Measurements from ENCODE around the gene FLAD1.
"Not testable (repeated sequence)": the region's sequence is repeated elsewhere in the genome, so short reads cannot be mapped to it uniquely, and the experiment has no call there.

The FLAD1 gene

DNA sequence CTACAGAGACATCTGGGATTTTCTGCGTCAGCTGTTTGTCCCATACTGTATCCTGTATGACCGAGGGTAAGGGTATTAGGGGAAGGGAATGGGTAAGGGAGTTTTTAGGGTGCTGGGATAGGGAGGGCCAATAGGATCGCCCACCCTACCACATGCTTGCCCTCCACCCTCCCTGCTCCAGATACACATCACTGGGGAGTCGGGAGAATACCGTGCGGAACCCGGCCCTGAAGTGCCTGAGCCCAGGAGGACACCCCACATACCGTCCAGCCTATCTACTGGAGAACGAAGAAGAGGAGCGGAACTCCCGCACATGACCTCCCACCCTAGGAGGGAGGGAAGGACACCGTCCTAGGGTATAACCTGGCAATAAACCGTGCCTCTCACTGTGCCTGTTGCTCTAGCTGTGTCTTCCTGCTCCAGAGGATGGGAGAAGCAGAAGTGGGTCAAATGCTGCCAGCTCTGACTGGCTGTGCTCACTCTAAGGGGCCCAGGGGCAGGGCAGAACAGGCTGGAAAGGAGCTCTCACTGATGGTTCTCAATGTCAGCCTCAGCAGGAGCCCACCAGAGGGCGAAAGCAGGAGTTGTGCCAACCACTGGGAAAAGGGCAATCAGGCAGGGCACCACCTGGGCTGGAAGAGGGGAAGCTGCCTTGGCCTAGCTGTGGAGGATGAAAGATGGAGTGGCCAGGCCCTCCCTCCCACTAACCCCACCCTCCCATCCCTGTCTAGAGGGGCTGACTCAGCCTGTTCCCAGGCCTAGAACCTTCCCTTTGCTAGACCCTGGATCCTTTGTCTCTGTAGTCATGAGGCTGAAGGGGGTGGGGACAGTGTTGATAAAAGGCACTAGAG lies 9.8 kb downstream of the FLAD1 start:
- DNase-seq: no peak

DNA sequence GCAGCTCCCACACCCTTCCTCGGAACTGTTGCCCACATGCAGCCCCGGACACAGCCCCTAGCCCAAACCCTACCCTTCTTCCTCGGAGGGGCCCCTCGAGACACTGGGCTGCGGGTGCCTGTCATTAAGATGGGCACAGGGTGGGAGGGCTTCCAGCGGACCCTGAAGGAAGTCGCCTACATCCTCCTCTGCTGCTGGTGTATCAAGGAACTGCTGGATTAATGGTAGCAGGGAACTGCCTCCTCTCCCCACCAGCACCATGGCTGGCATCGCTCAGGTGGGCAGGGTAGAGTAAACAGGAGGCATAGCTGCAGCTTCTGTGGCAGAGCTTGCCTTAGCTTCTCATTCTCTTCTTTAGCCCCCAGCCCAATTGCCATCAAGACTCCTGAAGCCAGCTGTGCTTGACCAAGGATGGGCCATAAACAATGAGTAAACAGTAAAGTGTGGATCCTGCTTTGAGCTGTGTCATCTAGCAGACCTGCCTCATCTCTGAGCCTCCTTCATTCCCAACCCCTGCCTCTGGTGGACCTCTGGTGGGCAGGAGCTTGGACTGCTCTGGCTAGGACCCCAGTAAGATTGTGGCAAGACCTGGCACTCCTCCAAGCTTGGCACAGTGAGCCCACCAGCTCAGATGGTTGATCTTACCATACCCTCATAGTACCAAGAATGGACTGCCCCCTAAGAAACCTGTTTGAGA lies 10.6 kb downstream of the FLAD1 start, which contains the start of gene LENEP:
LENEP (plus strand) TSS at position 15 of the 697 bp plus-strand sequence; CDS start at position 37, 22 bp downstream.
- DNase-seq: no peak

DNA sequence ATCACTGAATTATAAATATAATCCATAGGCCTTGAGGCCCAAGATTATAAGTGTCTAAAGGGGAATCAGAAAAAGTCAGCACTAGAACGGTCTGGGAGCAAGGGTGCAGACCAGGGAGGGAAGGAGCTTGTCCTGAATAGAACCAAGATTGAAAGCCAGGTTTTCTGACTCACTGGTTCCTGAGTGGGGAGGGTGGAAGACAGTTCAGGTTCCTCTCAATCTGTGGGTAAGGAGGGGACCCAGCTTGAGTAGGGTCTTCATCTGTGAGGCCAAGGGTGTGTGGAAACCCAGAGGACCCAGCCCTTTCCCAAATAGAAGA lies 11.1 kb downstream of the FLAD1 start:
- DNase-seq: no peak

DNA sequence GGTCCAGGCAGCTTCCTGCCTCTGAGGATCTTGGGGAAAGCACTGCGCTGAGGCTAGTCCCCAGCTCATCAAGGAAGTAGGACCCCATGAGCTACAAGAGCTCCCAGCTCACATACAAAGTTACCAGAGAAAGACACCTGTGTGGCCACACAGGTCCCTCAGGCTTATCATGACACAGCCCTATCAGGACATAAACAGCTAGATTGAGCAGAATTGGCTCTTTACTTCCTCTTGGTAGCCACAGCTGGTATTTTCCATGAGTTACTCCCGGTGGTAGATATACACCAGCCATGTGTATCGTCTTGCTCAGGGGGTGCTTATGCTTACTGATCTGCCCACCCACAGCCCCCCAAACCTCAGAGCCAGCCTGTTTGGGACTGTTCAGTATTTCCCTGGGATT lies 11.4 kb downstream of the FLAD1 start:
- DNase-seq: no peak

DNA sequence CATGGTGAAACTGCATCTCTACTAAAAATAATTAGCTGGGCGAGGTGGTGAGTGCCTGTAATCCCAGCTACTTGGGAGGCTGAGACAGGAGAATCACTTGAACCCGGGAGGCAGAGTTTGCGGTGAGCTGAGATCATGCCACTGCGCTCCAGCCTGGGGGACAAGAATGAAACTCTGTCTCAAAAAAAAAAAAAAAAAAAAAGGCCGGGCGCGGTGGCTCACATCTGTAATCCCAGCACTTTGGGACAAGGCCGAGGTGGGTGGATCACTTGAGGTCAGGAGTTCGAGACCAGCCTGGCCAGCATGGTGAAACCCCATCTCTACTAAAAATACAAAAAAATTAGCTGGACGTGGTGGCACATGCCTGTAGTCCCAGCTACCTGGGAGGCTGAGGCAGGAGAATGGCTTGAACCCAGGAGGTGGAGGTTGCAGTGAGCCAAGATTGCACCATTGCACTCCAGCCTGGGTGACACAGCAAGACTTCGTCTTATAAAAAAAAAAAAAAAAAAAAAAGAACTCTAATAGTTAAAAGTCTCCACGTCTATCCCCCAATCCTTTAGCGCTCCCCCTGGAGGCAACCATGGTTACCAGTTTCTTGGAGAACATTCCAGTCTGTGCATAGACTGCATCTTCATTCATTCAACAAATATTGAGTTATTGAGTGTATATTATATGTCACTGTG lies 12.3 kb downstream of the FLAD1 start:
- not testable (repeated sequence) for DNase-seq

DNA sequence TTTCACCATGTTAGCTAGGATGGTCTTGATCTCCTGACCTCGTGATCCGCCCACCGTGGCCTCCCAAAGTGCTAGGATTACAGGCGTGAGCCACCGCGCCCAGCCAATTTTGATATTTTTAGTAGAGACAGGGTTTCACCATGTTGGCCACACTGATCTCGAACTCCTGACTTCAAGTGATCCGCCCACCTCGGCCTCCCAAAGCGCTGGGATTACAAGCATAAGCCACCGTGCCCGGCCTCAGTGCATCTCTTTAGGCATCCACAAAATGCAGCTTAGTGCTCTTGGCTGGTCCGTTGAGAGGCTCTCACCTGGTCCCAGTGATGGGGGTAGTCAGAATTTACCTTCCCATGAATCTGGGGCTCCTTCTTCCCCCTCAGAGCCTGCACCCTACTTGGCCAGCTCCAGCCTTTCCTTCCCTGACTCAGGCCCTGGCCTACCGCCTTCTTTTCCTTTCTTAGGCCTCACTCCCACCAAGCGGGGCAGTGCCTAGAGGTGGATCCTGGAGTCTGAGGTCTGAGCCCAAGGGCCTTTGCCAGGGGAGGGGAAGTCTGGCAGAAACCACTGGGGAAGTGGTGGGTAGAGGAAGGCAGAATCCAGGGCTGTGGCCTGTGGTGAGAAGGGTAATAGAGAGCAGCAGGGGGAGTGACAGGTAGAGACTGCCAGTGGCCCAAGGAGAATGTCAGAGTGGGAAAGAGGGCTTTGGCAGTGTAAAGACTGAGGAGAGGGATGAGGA lies 14.0 kb downstream of the FLAD1 start:
- no peak for DNase-seq

DNA sequence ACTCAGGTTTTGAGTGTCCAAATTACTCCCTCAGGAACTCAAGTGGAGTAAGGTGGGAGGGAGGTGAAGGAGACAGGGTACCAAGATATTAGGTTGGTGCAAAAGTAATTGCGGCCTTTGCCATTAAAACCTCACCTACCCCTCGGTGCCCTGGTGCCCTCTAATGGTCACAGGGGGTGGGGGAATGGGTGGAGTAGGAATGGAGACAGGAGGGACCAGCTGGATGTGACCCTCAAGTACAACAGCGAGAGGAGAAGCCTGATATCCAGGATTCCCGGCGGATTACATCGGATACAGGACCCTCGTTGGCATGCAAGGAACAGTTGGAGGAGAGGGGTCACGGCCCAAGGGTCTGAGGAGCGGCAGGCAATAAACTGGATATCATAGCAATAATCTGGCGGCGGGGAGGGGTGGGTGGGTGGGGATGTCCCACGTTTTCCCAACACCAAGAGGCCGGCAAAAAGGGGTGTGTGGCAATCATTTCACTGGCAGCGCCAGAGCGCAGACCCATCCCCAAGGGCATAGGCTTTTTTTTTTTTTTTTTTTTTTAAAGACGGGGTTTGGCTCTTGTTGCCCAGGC lies 15.1 kb downstream of the FLAD1 start:
- DNase-seq: no peak

DNA sequence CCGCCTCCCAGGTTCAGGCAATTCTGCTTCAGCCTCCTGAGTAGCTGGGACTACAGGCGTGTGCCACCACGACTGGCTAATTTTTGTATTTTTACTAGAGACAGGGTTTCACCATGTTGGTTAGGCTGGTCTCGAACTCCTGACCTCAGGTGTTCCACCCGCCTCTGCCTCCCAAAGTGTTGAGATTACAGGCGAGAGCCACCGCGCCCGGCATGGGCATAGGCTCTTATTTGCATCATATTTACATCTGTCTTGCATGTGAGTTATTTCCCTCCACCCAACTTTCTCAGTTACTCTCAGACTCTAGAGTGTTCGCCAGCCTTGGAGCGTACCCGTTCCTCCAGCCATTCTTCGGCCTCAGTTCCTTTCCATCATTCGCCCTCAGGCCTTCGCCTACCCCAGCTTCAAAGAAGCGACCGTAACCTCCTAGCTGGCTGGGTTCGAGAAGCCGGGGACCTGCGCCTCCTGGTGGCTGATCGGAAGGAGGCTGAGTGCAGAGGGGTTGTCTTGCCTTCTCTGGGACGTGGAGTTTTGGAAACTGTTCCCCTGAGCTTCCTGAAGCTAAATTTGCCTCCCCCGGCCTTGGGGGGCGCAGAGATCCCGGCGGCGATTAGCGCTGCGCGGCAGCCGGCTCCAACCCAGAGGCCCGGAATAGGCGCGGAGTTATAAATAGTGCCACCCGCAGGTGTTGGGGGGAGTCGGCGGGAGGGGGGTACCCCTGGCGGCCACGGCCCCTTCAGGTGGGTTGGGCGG lies 15.8 kb downstream of the FLAD1 start:
- DNase-seq: peak; percentile 90

DNA sequence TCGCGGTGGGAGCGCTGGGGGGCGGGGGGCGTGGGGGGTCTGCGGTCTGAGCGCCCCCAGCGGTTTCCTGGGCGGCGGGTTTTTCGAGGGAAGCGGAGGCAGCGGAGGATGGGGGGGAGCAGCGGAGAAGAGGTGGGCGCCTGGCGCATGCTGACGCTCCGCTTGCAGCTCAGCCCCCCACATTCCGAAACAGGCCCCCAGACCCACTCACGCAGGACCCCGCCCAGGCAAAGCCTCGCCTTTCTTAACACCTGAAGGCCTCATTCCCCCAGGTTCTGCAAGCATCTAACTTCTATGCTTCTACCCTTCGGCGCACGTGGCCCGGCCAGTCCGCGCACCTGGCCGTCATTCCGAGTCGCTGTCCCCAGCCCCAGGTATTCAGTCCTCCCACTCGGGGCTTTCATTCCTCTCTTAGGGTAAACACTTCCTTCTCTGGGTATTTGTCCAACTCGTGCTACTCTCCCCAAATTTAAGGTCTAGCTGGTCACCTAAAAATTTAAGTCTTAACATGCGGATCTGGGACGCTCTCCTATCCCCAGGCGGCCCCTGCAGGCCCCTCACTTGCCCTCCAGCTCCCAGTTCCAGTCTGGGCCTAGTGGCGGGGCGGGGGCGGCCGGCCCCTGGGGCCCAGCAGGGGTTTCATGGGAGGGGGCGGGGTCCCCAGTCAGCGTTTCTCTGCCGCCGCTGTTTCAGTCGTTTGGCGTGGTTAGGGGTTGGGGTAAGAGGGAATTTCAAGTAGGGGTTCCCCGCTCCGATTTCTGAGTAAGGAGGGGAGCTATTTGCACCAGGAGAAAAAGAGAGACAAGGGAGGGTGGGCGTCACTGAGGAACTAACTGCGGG lies 16.6 kb downstream of the FLAD1 start:
- no peak for DNase-seq

DNA sequence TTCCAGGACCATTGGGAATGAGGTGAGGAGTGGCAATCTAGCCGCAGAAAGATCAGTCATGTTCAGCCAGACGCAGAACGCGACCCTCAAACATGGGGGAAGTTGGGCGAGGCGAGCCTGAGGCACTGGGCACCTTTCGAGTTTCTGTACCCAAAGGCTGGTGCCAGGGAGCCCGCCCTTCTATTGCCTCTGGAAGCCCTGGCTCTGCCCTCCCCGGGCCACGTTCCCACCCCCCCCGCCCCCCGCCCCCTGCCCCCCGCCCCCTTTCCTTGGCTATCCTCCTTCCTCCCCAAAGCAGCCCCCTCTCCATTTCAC lies 17.2 kb downstream of the FLAD1 start:
- no peak for DNase-seq

DNA sequence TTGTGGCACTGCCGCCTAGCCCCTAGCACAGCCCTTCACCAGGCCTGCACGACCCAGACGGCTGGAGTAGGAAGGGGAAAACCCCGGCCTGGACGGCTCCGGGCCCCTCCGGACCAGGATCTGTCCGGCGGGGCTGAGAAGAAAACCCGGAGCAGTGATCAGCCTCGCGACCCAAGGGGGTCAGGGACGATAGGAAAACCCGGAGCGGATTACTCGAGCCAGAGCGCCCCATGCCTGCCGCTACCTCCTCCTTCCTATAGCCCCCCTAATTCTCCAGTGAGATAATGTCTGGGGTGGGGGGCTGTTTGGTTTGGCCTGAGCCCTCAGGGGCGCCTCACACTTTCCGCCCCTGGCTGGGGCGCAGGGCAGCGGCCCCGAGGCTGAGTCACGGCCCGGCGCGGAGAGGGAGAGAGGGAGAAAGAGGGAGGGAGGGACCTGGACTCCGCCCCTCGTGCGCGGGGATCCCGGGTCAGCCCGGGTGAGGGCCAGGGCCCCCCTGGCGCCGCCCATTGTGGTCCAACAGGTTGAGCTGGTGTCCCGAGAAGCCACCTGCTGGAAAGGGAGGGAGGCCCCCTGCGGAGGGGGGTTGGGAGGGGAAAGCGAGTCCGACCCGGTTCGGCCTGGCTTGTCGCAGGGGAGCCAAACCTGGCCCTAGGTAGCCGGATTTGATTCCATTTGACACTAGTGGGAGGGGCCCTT lies 17.7 kb downstream of the FLAD1 start:
- DNase-seq: peak; percentile 88

DNA sequence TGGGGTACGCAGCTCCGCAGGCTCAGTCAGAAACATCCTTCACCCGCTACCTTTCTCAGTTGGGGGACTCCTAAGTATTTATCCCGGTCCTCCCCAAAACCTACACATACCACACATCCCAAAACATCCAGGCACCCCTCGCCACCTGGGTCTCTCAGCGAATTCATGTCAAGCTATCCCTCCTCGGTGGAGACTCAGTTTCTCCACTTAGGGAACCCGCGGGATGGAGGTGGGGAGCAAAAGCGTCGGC lies 18.2 kb downstream of the FLAD1 start:
- DNase-seq: no peak

DNA sequence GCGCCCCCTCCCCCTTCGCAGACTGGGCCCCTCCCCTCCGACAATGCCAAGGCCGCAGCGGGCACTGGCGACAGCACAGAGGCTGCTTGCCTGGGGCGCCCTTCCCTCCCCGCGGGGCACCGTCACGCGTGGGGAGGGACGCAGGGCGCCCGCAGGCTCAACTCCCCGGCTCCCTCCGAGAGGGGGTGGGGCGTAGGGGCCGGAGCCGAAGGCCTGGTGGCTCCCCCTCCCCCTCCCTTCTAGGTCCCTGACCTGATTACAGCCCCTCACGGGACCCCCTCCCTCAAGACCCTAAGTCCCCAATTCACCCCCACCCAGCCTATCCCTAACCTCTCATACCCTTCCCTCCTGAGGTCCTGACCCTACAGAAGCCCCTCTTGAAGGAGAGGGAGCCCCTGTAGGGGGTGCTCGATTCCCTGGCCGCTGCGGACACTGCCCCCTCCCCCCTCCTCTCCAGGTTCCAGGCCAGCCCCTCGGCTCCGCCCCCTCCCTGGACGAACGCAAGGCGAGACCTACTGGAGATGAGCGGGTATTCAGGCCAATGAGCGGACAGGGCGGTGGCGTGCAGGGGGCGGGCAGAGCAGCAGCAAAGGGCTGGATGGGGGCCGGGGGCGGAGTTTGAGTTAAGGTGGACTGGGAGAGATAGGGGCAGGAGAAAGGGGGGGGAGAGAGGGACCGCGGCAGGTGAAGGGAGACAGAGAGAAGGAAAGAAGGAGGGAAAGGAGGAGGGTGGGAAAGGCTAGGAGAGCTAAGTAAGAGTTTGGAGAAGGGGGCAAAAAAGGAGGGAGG lies 18.7 kb downstream of the FLAD1 start:
- DNase-seq: peak; percentile 95

DNA sequence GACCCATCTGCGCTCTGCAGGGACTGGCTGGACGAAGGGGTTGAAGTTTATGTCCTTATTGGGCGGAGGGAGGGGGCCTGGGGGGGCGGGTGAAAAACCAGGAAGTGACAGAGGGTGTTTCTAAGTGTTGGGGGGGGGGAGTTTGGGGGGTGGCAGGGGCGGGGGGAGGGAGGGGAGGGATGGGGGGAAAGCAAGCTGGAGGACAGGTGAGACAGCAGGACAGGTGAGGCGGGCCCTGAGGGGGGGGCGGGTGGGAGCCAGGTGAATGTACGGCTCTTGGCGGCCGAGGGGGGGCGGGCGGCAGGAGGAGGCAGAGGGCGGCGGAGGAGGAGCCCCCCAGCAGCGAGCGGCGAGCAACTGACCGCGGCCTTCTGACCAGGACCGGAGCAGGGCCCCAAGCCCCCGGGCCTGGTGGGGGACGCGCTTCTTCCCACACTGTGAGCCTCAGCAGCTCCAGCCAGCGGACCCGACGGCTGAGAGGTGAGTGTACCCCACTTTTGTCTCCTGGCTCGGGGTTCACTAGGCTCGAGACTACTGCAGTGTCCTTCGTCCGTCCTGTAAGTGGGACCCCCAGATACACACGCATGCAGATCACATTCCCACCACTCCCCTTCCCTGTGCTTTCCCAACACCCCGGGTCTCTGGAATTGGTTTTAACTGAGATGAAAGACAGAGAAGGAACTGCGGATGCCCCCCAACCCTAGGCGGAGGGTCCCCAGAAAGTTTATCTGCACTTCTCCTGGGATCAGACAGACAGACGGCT lies 19.5 kb downstream of the FLAD1 start, which contains the start of gene ZBTB7B:
ZBTB7B (plus strand) TSS at position 339 of the 763 bp plus-strand sequence. CDS start 11,859 bp downstream, outside the sequence.
- DNase-seq: no peak

DNA sequence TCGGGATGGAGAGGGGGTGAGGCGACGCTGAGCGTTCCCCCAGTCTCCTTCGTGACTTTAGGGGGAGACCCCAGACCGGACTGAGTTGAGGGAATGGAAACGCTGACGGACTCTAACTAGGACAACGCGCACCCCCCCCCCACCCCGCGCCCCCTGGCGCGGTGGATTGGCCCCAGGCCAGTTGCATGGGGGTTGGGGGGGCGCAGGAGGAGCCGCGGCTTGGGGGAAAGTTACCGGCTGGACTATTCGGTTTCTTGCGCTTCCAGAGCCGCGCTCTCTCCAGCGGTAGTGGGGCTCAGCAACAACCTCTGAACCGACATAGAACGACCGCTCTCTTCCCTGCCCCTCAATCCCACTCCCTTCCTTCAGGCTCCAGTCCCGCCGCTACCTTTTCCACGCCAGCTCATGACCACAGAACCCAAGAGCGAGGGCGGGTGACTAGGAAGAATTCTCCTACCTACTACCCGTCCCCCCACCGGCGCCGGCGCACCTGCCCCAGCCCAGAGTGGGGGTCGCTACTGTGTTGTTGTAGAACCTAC lies 20.2 kb downstream of the FLAD1 start:
- DNase-seq: no peak

DNA sequence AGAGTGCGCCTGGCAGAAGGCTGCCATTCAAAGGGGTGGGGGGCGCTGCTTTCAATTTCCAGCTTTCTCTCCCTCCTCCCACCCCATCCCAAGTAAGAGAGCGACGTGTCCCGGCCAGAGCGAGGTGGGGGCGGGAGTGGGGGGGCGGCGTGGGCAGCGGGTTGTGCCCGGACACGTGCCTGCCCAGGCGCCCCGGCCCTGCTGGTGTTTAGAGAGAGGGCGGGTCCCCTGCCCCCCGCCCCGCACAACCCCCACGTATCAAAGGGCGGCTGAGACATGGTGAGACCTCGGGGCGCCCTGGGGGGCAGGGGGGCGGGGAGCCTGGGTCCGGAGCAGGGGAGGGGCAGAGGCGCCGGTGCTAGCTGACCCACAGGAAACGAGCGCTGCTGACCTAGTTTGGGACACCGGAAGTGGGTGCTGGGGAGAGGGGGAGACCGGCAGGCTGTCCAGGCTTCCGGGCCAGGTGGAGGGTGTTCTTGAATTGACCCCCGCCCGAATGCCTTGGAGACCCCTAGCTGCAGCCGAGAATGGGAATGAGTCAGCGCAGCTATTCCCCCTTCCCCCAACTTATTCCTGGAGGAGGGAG lies 20.7 kb downstream of the FLAD1 start:
- DNase-seq: no peak

DNA sequence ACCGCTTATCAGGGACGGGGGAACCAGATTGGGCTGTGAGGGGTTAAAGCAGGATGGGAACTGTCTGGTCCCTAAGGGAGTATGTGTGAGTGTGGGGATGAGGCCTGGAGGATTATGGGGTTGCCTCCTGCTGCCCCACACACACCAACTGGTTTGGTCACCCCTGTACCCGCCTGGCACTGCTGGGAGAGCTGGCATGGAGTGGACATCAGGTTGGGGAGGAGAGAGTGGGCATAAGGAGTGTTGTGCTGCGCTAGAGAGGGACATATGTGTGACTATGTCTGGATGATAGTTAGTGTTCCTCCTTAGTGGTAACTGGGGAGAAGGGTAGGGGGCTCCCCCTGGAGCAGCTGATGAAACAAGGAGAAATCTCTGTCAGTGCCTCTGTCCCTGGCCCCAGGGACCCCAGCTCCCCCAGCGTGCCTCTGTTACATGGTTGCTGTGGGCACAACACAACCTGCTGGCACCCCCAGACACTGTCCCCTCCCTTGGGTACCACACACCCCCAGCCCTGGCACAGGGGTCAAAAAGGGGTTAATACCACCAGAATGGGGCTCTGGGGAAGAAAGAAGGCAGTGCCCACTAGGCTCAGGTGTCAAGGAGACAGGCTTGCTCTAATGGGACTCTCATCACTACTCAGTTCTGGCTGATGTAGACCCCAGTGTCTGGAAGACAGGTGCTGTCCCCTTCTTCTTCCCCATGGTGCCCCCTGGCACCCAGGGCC lies 21.4 kb downstream of the FLAD1 start:
- DNase-seq: no peak
